ENCODE data around the gene TKTL1. TPM values are rescaled to one million over a fixed set of nuclear protein-coding genes. Genes with fewer than 3 reads are reported as not detected.

The TKTL1 gene
- total and polyA plus RNA-seq, 2 of the 8 experiments (the other 6 are each of a cell fraction or from before 2014, with no cell fraction given): 0.05 TPM; not detected in 1

DNA sequence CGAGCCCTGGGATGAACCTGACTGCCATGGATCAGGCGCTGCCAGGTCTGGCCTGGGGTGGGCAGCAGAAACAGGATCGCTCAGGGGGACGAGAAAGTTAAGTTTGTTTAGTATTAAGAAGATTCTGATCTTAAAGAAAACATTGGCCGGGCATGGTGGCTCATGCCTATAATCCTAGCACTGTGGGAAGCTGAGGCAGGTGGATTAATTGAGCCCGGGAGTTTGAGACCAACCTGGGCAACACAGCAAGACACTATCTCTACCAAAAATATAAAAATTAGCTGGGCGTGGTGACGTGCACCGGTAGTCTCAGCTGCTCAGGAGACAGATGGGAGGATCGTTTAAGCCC lies 79.5 kb downstream of the TKTL1 start:
- H3K27ac ChIP-seq (ENCODE audit: low read depth, low read length): no peak overlapping the region
- H2BK15ac ChIP-seq (ENCODE audit: low read length): no peak overlapping the region

More for the DNA sequence above, 79.5 kb downstream of the TKTL1 start:
- Histone ChIP-seq H3K79me2 (ENCODE audit: control insufficient read depth in 1 of 2, insufficient read depth in 2 of 2, low read length in 2 of 2) (peaks cover 3 to 16% of the 10 kb centered on the region in 2 experiments; a peak in 3 of 4 replicates), H2BK12ac (ENCODE audit: low read depth, low read length) (no peak overlapping the region), H3K23ac (ENCODE audit: insufficient read length) (no peak overlapping the region), H2BK120ac (replicated peaks; ENCODE audit: low read depth, low read length) (no peak overlapping the region), H3K4me2 (ENCODE audit: insufficient read depth in 1 of 2, low read depth in 2 of 2, low read length in 2 of 2) (peak overlapping the region; percentile 45 to 62), H3K9me3 (ENCODE audit: insufficient read depth in 2 of 2, low read depth in 1 of 2, low read length in 1 of 2) (no peaks in the 10 kb centered on the region), H4K5ac (ENCODE audit: insufficient read length, low read depth, low read length) (no peak overlapping the region), H3K27me3 (replicated peaks in 1 of 4; ENCODE audit: control insufficient read depth in 3 of 4, extremely low read depth in 1 of 4, insufficient read depth in 3 of 4, low read length in 3 of 4) (peaks cover 0 to 3% (median 0%) of the 10 kb centered on the region in 4 experiments; a peak in 2 of 7 replicates), H2AFZ (ENCODE audit: low read length) (no peak overlapping the region), H3K4me1 (replicated peaks in 1 of 4; ENCODE audit: control insufficient read depth in 3 of 4, insufficient read depth in 4 of 4, low read length in 3 of 4) (peaks cover 0 to 15% (median 9%) of the 10 kb centered on the region in 4 experiments; a peak in 6 of 7 replicates), H3K23me2 (ENCODE audit: low read depth, low read length) (peaks cover 3% of the 10 kb centered on the region; the same call in 1 of the 2 replicates), H3K18ac (ENCODE audit: extremely low read depth, low read length) (no peak overlapping the region), H2BK20ac (ENCODE audit: low read length) (no peak overlapping the region), H2AK5ac (ENCODE audit: low read depth, low read length) (no peak overlapping the region), H3K4ac (replicated peaks; ENCODE audit: insufficient read length, low read depth, low read length) (no peak overlapping the region), H3K56ac (replicated peaks; ENCODE audit: insufficient read length, low read depth, low read length) (no peak overlapping the region), H3K36me3 (ENCODE audit: control insufficient read depth in 2 of 4, insufficient read depth in 4 of 4, low read length in 3 of 4) (peaks cover 0 to 4% (median 0%) of the 10 kb centered on the region in 4 experiments; a peak in 1 of 8 replicates), H4K8ac (ENCODE audit: extremely low read depth, insufficient read depth, low read length) (no peak overlapping the region), H4K91ac (replicated peaks; ENCODE audit: insufficient read length, low read length) (no peak overlapping the region), H3K4me3 (ENCODE audit: extremely low read depth in 1 of 4, insufficient read depth in 2 of 4, low read depth in 3 of 4, low read length in 4 of 4) (peak overlapping the region in 1 of 4 experiments; percentile 55; a peak in 2 of 8 replicates), H3K14ac (ENCODE audit: insufficient read length) (no peak overlapping the region), H3K79me1 (ENCODE audit: low read depth, low read length) (no peaks in the 10 kb centered on the region), H3K9ac (replicated peaks in 1 of 4; ENCODE audit: extremely low read depth in 1 of 4, low read depth in 3 of 4, low read length in 3 of 4) (no peak overlapping the region; a peak in 1 of 7 replicates), H4K20me1 (replicated peaks in 1 of 2; ENCODE audit: control insufficient read depth in 1 of 2, insufficient read depth in 2 of 2, low read length in 2 of 2) (no peaks in the 10 kb centered on the region), H2BK5ac (ENCODE audit: low read depth, low read length) (no peak overlapping the region)
- WGBS, 2 experiments (ENCODE audit: extremely low coverage in 1 of 2, insufficient coverage in 1 of 2, insufficient read length in 1 of 2, insufficient replicate concordance in 2 of 2, low coverage in 1 of 2, low lambda C conversion rate in 2 of 2, missing lambda C conversion rate in 1 of 2): 78% methylated on average over 10 of the region's 10 CpGs; no CpG with 5 or more reads in 1 of the 2 experiments
- ChIA-PET CTCF (ENCODE audit: partially characterized antibody) (interaction anchor here (1.3 to 2.4 kb wide), 4 partner anchors 9 to 152 kb away, joined by 3 to 7 read pairs (median 4); no protein-coding TSS in a partner anchor), POLR2A (ENCODE audit: partially characterized antibody) (interaction anchor here (1.3 to 5.7 kb wide), 3 partner anchors 9 to 24 kb away, joined by 4 to 96 read pairs (median 4); partner anchors contain the start of gene RPL10)
- FAIRE-seq: no peak
- TF ChIP-seq SUZ12 (IDR thresholded peaks at IDR 0.05; ENCODE audit: low read length): no peak
- DNase-seq (ENCODE audit: low read depth in 1 of 2, low spot score in 2 of 2): no peak
